Psoas muscle (tissue), 8 donors: ENCODE results near the gene CEP85L. TPM values are rescaled to one million over a fixed set of nuclear protein-coding genes. Genes with fewer than 3 reads are reported as not detected.

ENCODE experiments used
- ATAC-seq, 4 donors: fragments of 200-7000 bp; cut with Tn5 transposase; one replicate each; pipeline ENCODE4 v1.9.1; 2020; ENCODE audit warnings: moderate library complexity in 3 of 4, mild to moderate bottlenecking in 2 of 4
- DNase-seq, 2 donors: peaks; one replicate each; pipeline ENCODE4 v3.0.0-alpha.2; 2020
- H3K27ac ChIP-seq: fragments of 200-600 bp; one replicate; pipeline ENCODE4 v1.8.0; 2022
- H3K27me3 ChIP-seq, 3 donors: fragments of 200-600 bp in 1 of 3; one replicate each; pipeline versions ENCODE4 v1.6.1 to v1.8.0; 2013 to 2022; ENCODE audit warnings: low read length in 2 of 3, mild to moderate bottlenecking in 2 of 3, moderate library complexity in 1 of 3; ENCODE audit not compliant: insufficient read depth in 3 of 3
- H3K36me3 ChIP-seq, 2 donors: fragments of 200-600 bp in 1 of 2; one replicate each; pipeline versions ENCODE4 v1.6.1 to v1.8.0; 2013 to 2022; ENCODE audit warnings: low read depth in 1 of 2, mild to moderate bottlenecking in 1 of 2, moderate library complexity in 1 of 2; ENCODE audit not compliant: insufficient read depth in 1 of 2
- H3K4me1 ChIP-seq: fragments of 200-600 bp; one replicate; pipeline ENCODE4 v1.8.0; 2022
- H3K4me3 ChIP-seq: fragments of 200-600 bp; one replicate; pipeline ENCODE4 v1.8.0; 2022; ENCODE audit warnings: mild to moderate bottlenecking
- H3K9me3 ChIP-seq: fragments of 200-600 bp; one replicate; pipeline ENCODE4 v1.8.0; 2022
- CTCF ChIP-seq: fragments of 200-600 bp; IDR thresholded peaks from one replicate; pipeline ENCODE4 v1.8.0; 2022; ENCODE audit warnings: antibody characterized with exemption
- WGBS, 3 donors: extraction: QIAGEN DNeasy Blood & Tissue Kit; methylation state at CpG; one replicate each; pipeline versions ENCODE4 v1.1.6 to v1.1.7; 2013; 5-methylcytosine and 5-hydroxymethylcytosine counted together
- intact Hi-C, 2 donors: fragments of 100-400 bp; cut with DNase I; formaldehyde crosslinking; loops; one replicate each; pipeline versions ENCODE4 v1.11.0 to v1.14.2; 2022
- polyA plus RNA-seq, 3 donors: library from polyadenylated mRNA; stranded (reverse); fragments of 200-250 nt; gene quantifications; one replicate each; pipeline ENCODE4 v1.2.3, GENCODE V29; 2013
- total RNA-seq, 4 donors: library from RNA; stranded (reverse); fragmentation: NEBNext Ultra II Directional in 2 of 4; extraction: Animal tissue kit (Norgen Biotek cat#: 25700) in 2 of 4; gene quantifications; one replicate each; pipeline versions ENCODE4 v1.2.1 to v1.2.4, GENCODE V29; 2021 to 2023
- donor health status: healthy with polysubstance abuse.
- donor health status: DM: no; HTN: no; CAD: no; lungs with moderate emphysema.
- donor health status: Bipolar disorder and iron deficiency.
- donor health status: healthy.
- donor health status: DM: yes; HTN: yes; CAD: no.
- donor health status: DM: no; HTN: no; CAD: no.
- donor health status: DM: no; HTN: no; CAD: no.
- donor health status: DM: yes; HTN: yes; CAD: no.

Gene CEP85L
- total and polyA plus RNA-seq, 7 donors, result 2.3 to 25.1 (median 18.9) TPM

GRCh38 chr6:118672678-118673077 lies 21.3 kb upstream of the CEP85L start:
- Histone ChIP-seq H3K4me1 (peaks cover 33% of the 10 kb centered on the region), H3K36me3 (no peaks in the 10 kb centered on the region), H3K9me3 (no peaks in the 10 kb centered on the region), H3K27ac (no peak overlapping the region), H3K27me3 (no peaks in the 10 kb centered on the region), H3K4me3 (no peak overlapping the region)
- DNase-seq (no peak), ATAC-seq (no peak)
- no peak for TF ChIP-seq CTCF
- WGBS, 3 donors, result 72 to 88% (median 84%) methylated on average over 2 of the region's 2 CpGs
- intact Hi-C loops, result loop anchor here in 1 of 2 donors (5.0 kb wide), 1 partner anchor 40 kb away; no protein-coding TSS in a partner anchor

GRCh38 chr6:118669561-118669960 lies 18.2 kb upstream of the CEP85L start:
- peak in 2 of 4 donors; percentile 8 to 16 for ATAC-seq
- WGBS, 3 donors, result 93 to 98% (median 94%) methylated on average over 1 of the region's 1 CpG

GRCh38 chr6:118668761-118669385 lies 17.5 kb upstream of the CEP85L start:
- Histone ChIP-seq H3K27me3 (no peaks in the 10 kb centered on the region), H3K4me3 (peak overlapping the region; percentile 23), H3K9me3 (no peaks in the 10 kb centered on the region), H3K27ac (peak overlapping the region; percentile 84), H3K36me3 (no peaks in the 10 kb centered on the region), H3K4me1 (peaks cover 49% of the 10 kb centered on the region)
- intact Hi-C loops, result loop anchor here in 1 of 2 donors (5.0 kb wide), 2 partner anchors 38 to 78 kb away; no protein-coding TSS in a partner anchor
- 4 to 8% (median 7%) methylated on average over 1 of the region's 1 CpG for WGBS, 3 donors
- TF ChIP-seq CTCF, result no peak
- no peak for DNase-seq
- peak; percentile 93 to 96 (median 93) for ATAC-seq

More at GRCh38 chr6:118669561-118669960, 18.2 kb upstream of the CEP85L start:
- Histone ChIP-seq H3K27me3 (no peaks in the 10 kb centered on the region), H3K9me3 (no peaks in the 10 kb centered on the region), H3K4me3 (peak overlapping the region; percentile 19), H3K27ac (peak overlapping the region; percentile 84), H3K4me1 (peaks cover 49% of the 10 kb centered on the region), H3K36me3 (no peaks in the 10 kb centered on the region)
- no peak for TF ChIP-seq CTCF
- DNase-seq, result no peak
- intact Hi-C loops, result loop anchor here in 1 of 2 donors (5.0 kb wide), 2 partner anchors 38 to 78 kb away; no protein-coding TSS in a partner anchor

- intact Hi-C loops, result loop anchor here in 1 of 2 donors (5.0 kb wide), 2 partner anchors 39 to 79 kb away; no protein-coding TSS in a partner anchor
- WGBS, 3 donors, result 40 to 63% (median 59%) methylated on average over 1 of the region's 1 CpG
- no peak for ATAC-seq
- H3K36me3 ChIP-seq, result no peaks in the 10 kb centered on the region
- H3K27ac ChIP-seq, result peak overlapping the region; percentile 84
- H3K4me3 ChIP-seq, result no peak overlapping the region
- no peak for TF ChIP-seq CTCF
- H3K9me3 ChIP-seq, result no peaks in the 10 kb centered on the region
- peaks cover 49% of the 10 kb centered on the region for H3K4me1 ChIP-seq
- no peak for DNase-seq
- H3K27me3 ChIP-seq, result no peaks in the 10 kb centered on the region
These were observed 16.6 kb upstream of the CEP85L start for GRCh38 chr6:118667988-118668387.
